ENCODE data around the gene PRDX5. TPM values are rescaled to one million over a fixed set of nuclear protein-coding genes. Genes with fewer than 3 reads are reported as not detected.
A peak's percentile ranks its signal among the peaks of the same experiment; 100 is the strongest.

The PRDX5 gene
- total and polyA plus RNA-seq, 10 of the 15 experiments (the other 5 are each of a cell fraction or from before 2014, with no cell fraction given) = 95.7 to 406 (median 240) TPM

DNA sequence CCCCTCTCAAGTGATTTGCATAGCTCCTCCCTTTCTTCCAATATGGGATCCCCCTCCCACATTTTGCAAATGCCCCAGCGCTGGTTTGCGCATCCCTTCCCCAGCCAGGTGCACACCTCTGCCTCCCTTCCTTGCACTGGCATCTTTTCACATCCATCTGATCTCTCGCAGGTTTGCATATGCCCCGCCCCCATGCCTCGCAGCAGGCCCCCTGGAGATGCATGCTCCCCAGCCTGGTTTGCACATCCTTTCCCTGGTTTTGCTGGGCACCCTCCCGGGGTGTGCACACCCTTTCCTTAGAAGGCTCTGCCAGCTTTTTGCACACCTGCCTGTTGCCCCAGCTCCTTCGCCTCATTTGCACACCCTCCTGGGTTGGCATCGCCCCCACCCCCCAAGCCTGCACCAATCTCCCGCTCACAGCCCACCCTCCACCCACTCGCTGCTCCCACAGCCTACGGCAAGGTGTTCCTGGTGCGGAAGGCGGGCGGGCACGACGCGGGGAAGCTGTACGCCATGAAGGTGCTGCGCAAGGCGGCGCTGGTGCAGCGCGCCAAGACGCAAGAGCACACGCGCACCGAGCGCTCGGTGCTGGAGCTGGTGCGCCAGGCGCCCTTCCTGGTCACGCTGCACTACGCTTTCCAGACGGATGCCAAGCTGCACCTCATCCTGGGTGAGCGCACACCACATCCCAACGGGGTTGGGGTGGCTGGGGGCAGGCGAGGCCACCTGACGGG lies 42.0 kb downstream of the PRDX5 start:
- ChIA-PET RAD21 (ENCODE audit: unreplicated experiment) (interaction anchor here (0.6 to 9.7 kb wide), 8 partner anchors 14 to 1685 kb away, joined by 3 to 176 read pairs (median 4); partner anchors contain the start of genes PRDX5 and TRMT112), CTCF (interaction anchor here (1.0 to 3.4 kb wide), 15 partner anchors 19 to 329 kb away, joined by 3 to 31 read pairs (median 4); partner anchors contain the start of genes CCDC88B, PRDX5 and TRMT112), POLR2A (interaction anchor here (0.6 to 2.5 kb wide), 8 partner anchors 11 to 885 kb away, joined by 3 to 14 read pairs (median 3); partner anchors contain the start of genes PRDX5, STIP1 and TRMT112), SMC1A (ENCODE audit: uncharacterized antibody, unreplicated experiment) (interaction anchor here (1.1 to 2.3 kb wide), 7 partner anchors 16 to 293 kb away, joined by 3 to 13 read pairs (median 4); partner anchors contain the start of genes PRDX5 and TRMT112)
- no TSS peak for BruUV-seq (replicated peaks)
- WGBS (ENCODE audit: insufficient coverage, insufficient replicate concordance, low lambda C conversion rate, missing lambda C conversion rate) = 26% methylated on average over 36 of the region's 38 CpGs
- Histone ChIP-seq H3K4me3 (peak overlapping the region; percentile 69), H3K4me2 (ENCODE audit: control insufficient read depth, insufficient read depth) (peak overlapping the region; percentile 96), H3K79me2 (ENCODE audit: control insufficient read depth, insufficient read depth, low read length) (peaks cover 21% of the 10 kb centered on the region), H3K27me3 (replicated peaks in 1 of 2; ENCODE audit: control insufficient read depth in 2 of 2, insufficient read depth in 2 of 2, low read length in 1 of 2) (no peaks in the 10 kb centered on the region), H3K4me1 (ENCODE audit: control insufficient read depth, insufficient read depth, low read length) (peaks cover 36% of the 10 kb centered on the region), H3K9ac (ENCODE audit: control insufficient read depth, insufficient read depth, low read length) (peak overlapping the region; percentile 82), H3K36me3 (ENCODE audit: control insufficient read depth in 2 of 2, insufficient read depth in 2 of 2, low read length in 1 of 2) (peaks cover 3 to 8% of the 10 kb centered on the region in 2 experiments; a peak in 2 of 4 replicates), H4K20me1 (ENCODE audit: control insufficient read depth, insufficient read depth) (no peaks in the 10 kb centered on the region), H2AFZ (ENCODE audit: control insufficient read depth, low read depth, low read length) (peak overlapping the region; percentile 85), H3K9me3 (replicated peaks; ENCODE audit: control insufficient read depth, insufficient read depth, low read length) (no peaks in the 10 kb centered on the region; the same call in 2 of the 3 replicates), H3K27ac (ENCODE audit: control insufficient read depth, insufficient read depth) (peak overlapping the region; percentile 65; the same call in 1 of the 2 replicates)
- no peak for FAIRE-seq
- in situ Hi-C loops (cut with MboI) (no loop called here), intact Hi-C loops (cut with micrococcal nuclease; ENCODE audit: unreplicated experiment) (loop anchor here (5.0 kb wide), 2 partner anchors 43 to 87 kb away; partner anchors contain the start of genes PRDX5 and TRMT112)
- peak; percentile 70 for ATAC-seq
- DNase-seq (ENCODE audit: low read depth, low spot score) = no peak
- TF ChIP-seq YY1 (IDR thresholded peaks at IDR 0.05; ENCODE audit: low read depth, low read length) (0 out of 2 replicates have a peak, but pooled peaks have one; percentile 32), KAT2A (conservative IDR thresholded peaks at IDR 0.05; ENCODE audit: control insufficient read depth, low read depth, low read length) (no peak), BACH1 (IDR thresholded peaks at IDR 0.05; ENCODE audit: borderline replicate concordance) (no peak), SUZ12 (IDR thresholded peaks at IDR 0.05; ENCODE audit: unreplicated experiment) (no peak), TCF12 (IDR thresholded peaks at IDR 0.05; ENCODE audit: low read depth, low read length) (no peak), POLR2A (IDR thresholded peaks at IDR 0.05; ENCODE audit: low read depth, low read length) (0 out of 2 replicates have a peak, but pooled peaks have one; percentile 47), ASH2L (IDR thresholded peaks at IDR 0.05; ENCODE audit: borderline replicate concordance, low read depth) (no peak), MTA2 (IDR thresholded peaks at IDR 0.05; ENCODE audit: low read depth) (0 out of 2 replicates have a peak, but pooled peaks have one; percentile 13), CHD4 (IDR thresholded peaks at IDR 0.05) (no peak), NFYA (IDR thresholded peaks at IDR 0.05; ENCODE audit: borderline replicate concordance, low read depth, low read length) (no peak), IKZF1 (conservative IDR thresholded peaks at IDR 0.05) (peak; percentile 44; the same call in 1 of the 2 replicates), PAX5 (IDR thresholded peaks at IDR 0.05; ENCODE audit: borderline replicate concordance, low read depth, low read length) (no peak), ZNF207 (IDR thresholded peaks at IDR 0.05; ENCODE audit: borderline replicate concordance) (no peak), SUPT20H (IDR thresholded peaks at IDR 0.05; ENCODE audit: borderline replicate concordance, control insufficient read depth, low read depth, low read length) (no peak)
- TF ChIP-seq, protein P1, sequence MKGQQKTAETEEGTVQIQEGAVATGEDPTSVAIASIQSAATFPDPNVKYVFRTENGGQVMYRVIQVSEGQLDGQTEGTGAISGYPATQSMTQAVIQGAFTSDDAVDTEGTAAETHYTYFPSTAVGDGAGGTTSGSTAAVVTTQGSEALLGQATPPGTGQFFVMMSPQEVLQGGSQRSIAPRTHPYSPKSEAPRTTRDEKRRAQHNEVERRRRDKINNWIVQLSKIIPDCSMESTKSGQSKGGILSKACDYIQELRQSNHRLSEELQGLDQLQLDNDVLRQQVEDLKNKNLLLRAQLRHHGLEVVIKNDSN (IDR thresholded peaks at IDR 0.05; ENCODE audit: borderline replicate concordance, extremely low read length, insufficient read depth, low read depth, low read length) = no peak
- TF ChIP-seq, protein P2, sequence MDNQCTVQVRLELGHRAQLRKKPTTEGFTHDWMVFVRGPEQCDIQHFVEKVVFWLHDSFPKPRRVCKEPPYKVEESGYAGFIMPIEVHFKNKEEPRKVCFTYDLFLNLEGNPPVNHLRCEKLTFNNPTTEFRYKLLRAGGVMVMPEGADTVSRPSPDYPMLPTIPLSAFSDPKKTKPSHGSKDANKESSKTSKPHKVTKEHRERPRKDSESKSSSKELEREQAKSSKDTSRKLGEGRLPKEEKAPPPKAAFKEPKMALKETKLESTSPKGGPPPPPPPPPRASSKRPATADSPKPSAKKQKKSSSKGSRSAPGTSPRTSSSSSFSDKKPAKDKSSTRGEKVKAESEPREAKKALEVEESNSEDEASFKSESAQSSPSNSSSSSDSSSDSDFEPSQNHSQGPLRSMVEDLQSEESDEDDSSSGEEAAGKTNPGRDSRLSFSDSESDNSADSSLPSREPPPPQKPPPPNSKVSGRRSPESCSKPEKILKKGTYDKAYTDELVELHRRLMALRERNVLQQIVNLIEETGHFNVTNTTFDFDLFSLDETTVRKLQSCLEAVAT (IDR thresholded peaks at IDR 0.05) = no peak
- TF ChIP-seq, protein P3, sequence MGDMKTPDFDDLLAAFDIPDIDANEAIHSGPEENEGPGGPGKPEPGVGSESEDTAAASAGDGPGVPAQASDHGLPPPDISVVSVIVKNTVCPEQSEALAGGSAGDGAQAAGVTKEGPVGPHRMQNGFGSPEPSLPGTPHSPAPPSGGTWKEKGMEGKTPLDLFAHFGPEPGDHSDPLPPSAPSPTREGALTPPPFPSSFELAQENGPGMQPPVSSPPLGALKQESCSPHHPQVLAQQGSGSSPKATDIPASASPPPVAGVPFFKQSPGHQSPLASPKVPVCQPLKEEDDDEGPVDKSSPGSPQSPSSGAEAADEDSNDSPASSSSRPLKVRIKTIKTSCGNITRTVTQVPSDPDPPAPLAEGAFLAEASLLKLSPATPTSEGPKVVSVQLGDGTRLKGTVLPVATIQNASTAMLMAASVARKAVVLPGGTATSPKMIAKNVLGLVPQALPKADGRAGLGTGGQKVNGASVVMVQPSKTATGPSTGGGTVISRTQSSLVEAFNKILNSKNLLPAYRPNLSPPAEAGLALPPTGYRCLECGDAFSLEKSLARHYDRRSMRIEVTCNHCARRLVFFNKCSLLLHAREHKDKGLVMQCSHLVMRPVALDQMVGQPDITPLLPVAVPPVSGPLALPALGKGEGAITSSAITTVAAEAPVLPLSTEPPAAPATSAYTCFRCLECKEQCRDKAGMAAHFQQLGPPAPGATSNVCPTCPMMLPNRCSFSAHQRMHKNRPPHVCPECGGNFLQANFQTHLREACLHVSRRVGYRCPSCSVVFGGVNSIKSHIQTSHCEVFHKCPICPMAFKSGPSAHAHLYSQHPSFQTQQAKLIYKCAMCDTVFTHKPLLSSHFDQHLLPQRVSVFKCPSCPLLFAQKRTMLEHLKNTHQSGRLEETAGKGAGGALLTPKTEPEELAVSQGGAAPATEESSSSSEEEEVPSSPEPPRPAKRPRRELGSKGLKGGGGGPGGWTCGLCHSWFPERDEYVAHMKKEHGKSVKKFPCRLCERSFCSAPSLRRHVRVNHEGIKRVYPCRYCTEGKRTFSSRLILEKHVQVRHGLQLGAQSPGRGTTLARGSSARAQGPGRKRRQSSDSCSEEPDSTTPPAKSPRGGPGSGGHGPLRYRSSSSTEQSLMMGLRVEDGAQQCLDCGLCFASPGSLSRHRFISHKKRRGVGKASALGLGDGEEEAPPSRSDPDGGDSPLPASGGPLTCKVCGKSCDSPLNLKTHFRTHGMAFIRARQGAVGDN (IDR thresholded peaks at IDR 0.05) = no peak

Measured in GM12878 (cell line).